BJ (cell line): ENCODE results near the gene FAM167B. TPM values are rescaled to one million over a fixed set of nuclear protein-coding genes. Genes with fewer than 3 reads are reported as not detected.

Source experiments
- CTCF ChIA-PET: fragments of 350-600 bp; formaldehyde crosslinking; extraction: SDS; loops from one replicate; lab custom pipeline; 2021; ENCODE audit warnings: antibody characterized with exemption, inconsistent platforms; lab: Yijun Ruan, JAX
- POLR2A ChIA-PET: fragments of 300-600 bp; sonication (Branson Sonifier 250); formaldehyde crosslinking; extraction: SDS; loops from one replicate; lab custom pipeline; 2021; ENCODE audit warnings: antibody characterized with exemption; lab: Charles Lee
- DNase-seq: peaks from one replicate; pipeline ENCODE4 v3.0.0-alpha.2; 2011; ENCODE audit warnings: low read depth
- H3K27me3 ChIP-seq: 2 replicates; pipeline ENCODE4 v1.6.0; 2011; ENCODE audit warnings: low read length; ENCODE audit not compliant: control insufficient read depth, insufficient read depth
- H3K36me3 ChIP-seq: 2 replicates; pipeline ENCODE4 v1.5.1; 2011; ENCODE audit warnings: low read length; ENCODE audit not compliant: control insufficient read depth, insufficient read depth
- H3K4me3 ChIP-seq: 2 replicates; pipeline ENCODE4 v1.5.1; 2011; ENCODE audit warnings: low read depth, mild to moderate bottlenecking, control low read depth, low read length
- polyA plus RNA-seq: library from polyadenylated mRNA; depleted of rRNA; stranded (reverse); fragments of >200 nt; gene quantifications from 2 replicates; pipeline ENCODE4 v1.2.3, GENCODE V29; 2011
- TF ChIP-seq, protein P1 (sequence below): IDR thresholded peaks from 2 replicates; pipeline ENCODE4 v1.5.1; 2011; ENCODE audit warnings: low read depth, mild to moderate bottlenecking, control low read depth, inconsistent platforms, low read length, moderate library complexity; ENCODE audit not compliant: insufficient read depth

Gene FAM167B
- polyA plus RNA-seq, 1 experiment = 3.5 TPM

DNA sequence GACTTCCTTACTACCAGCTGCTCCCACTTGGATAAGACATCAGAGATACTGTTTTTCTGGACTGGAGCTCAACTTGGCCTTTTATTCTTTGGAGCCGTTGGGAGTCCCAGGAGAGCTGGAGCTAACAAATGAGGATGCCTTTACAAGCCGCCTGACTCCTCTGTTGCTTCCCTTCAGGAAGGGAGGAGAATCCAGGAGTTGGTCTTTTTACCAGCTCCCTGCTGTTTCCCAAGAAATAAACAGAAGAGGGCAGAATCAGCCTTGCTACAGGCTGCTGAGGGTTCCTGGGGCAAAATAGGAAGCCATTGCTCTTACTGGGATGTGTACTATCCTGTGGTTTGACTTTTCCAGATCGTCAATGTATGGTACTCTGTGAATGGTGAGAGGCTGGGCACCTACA lies 23.3 kb upstream of the FAM167B start:
- Histone ChIP-seq H3K4me3 (no peak overlapping the region), H3K27me3 (no peaks in the 10 kb centered on the region), H3K36me3 (peaks cover 21% of the 10 kb centered on the region)
- DNase-seq = no peak
- POLR2A ChIA-PET = no interaction called here
- TF ChIP-seq, protein P1, sequence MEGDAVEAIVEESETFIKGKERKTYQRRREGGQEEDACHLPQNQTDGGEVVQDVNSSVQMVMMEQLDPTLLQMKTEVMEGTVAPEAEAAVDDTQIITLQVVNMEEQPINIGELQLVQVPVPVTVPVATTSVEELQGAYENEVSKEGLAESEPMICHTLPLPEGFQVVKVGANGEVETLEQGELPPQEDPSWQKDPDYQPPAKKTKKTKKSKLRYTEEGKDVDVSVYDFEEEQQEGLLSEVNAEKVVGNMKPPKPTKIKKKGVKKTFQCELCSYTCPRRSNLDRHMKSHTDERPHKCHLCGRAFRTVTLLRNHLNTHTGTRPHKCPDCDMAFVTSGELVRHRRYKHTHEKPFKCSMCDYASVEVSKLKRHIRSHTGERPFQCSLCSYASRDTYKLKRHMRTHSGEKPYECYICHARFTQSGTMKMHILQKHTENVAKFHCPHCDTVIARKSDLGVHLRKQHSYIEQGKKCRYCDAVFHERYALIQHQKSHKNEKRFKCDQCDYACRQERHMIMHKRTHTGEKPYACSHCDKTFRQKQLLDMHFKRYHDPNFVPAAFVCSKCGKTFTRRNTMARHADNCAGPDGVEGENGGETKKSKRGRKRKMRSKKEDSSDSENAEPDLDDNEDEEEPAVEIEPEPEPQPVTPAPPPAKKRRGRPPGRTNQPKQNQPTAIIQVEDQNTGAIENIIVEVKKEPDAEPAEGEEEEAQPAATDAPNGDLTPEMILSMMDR = no peak
- CTCF ChIA-PET = no interaction called here

DNA sequence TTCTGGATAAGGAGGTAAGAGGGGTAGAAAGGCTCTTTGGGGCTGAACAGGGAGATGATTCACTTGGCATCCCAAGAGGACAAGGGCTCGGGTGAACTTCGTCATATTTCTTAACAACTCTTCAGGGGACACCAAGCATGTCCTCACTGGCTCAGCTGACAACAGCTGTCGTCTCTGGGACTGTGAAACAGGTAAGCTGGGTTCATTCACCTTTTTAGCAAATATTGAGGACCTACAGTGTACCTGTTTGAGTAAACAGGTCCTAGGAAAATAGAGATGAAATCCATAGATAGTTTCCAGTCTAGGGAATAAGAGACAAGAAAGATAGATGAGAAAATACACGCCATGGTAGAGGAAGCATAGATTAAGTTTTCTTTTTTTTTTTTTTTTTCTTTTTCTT lies 22.7 kb upstream of the FAM167B start:
- no peak for DNase-seq
- CTCF ChIA-PET = no interaction called here
- Histone ChIP-seq H3K36me3 (peaks cover 25% of the 10 kb centered on the region), H3K27me3 (no peaks in the 10 kb centered on the region), H3K4me3 (no peak overlapping the region)
- TF ChIP-seq, protein P1 = no peak
- POLR2A ChIA-PET = no interaction called here

DNA sequence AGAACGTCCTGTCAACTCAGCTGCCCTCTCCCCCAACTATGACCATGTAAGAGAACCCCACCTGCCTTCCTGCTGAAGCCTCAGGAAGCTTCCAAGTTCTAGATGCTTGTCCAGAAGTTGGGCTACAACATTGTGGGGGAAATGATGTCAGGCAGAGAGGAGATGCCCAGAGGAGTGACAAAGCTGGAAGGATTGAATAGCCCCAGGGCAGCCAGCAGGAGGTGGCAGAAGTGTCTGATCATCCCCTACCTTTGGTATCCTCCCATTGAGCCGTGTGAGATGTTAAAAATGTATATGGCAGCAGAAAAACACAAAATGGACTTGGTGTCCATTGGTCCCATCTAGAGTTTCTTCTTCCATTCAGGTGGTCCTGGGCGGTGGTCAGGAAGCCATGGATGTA lies 18.3 kb upstream of the FAM167B start:
- DNase-seq = no peak
- peaks cover 30% of the 10 kb centered on the region for H3K36me3 ChIP-seq
- ChIA-PET CTCF (interaction anchor here (1.4 to 2.9 kb wide), 2 partner anchors 13 kb away, joined by 3 to 11 read pairs; no protein-coding TSS in a partner anchor), POLR2A (no interaction called here)
- H3K4me3 ChIP-seq = no peak overlapping the region
- no peaks in the 10 kb centered on the region for H3K27me3 ChIP-seq
- TF ChIP-seq, protein P1 = no peak

DNA sequence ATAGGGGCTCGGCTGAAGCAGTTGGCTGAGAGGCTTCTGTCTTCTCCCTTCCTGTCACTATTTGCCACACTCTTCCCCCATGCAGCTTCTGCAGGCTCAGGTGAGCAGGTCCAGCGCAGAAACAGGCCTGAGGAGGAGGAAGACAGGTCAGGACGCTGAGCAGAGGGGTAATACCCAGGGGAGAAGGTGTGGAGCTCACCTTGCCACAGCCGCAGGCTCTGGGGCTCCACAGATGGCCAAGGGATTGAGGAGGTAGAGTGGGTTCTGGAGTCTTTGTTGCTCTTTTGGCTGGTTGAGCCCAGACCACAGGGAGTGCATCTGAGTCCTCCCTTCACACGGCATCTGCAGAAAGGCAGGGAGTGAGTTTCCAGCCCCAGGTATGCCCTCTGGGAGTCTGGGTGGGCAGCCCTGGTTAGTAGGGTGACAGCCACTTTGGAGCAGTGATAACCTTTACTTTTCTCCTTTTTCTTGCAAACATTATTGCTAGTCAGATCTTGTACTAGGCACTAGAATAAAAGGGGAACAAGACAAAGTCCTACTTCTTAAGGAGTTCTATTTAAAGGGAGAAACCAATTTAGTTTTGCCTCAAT lies 15.1 kb upstream of the FAM167B start:
- Histone ChIP-seq H3K4me3 (no peak overlapping the region), H3K36me3 (peaks cover 23% of the 10 kb centered on the region), H3K27me3 (no peaks in the 10 kb centered on the region)
- ChIA-PET POLR2A (no interaction called here), CTCF (interaction anchor here (0.9 kb wide), 1 partner anchor 16 kb away, joined by 3 read pairs; no protein-coding TSS in a partner anchor)
- DNase-seq = no peak
- TF ChIP-seq, protein P1 = no peak

DNA sequence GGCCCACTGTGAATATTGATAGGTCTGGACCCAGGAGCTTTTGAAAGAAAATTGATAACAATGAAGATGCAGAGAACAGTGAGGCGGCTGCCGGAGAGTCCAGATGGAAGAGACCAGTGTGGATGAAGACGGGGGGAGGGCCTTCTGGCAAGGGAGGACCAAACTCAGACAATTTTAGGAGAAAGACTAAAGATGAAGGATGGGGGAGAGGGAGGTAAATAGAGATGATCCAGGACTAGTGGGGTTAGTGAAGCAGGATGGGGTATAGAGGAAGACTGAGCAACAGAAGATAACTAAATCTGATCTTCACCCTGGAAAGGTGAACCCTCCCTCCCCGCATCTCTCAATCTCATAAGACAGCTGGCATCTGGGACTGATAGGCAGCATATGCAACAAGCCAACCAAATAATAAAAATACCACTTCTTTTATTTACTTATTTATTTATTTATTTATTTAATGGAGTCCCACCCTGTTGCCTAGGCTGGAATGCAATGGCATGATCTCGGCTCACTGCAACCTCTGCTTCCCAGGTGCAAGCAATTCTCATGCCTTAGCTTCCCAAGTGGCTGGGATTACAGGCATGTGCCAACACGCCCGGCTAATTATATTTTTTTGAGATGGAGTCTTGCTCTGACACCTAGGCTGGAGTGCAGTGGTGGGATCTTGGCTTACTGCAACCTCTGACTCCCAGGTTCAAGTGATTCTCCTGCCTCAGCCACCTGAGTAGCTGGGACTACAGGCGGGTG lies 14.3 kb upstream of the FAM167B start:
- DNase-seq = no peak
- H3K36me3 ChIP-seq = peaks cover 21% of the 10 kb centered on the region
- ChIA-PET POLR2A (no interaction called here), CTCF (interaction anchor here (0.9 kb wide), 1 partner anchor 16 kb away, joined by 3 read pairs; no protein-coding TSS in a partner anchor)
- TF ChIP-seq, protein P1 = no peak
- no peaks in the 10 kb centered on the region for H3K27me3 ChIP-seq
- no peak overlapping the region for H3K4me3 ChIP-seq
